GM12873 (cell line): ENCODE results near the gene CSE1L.

ENCODE experiments used
- CTCF ChIP-seq: IDR thresholded peaks from 2 replicates; pipeline ENCODE4 v1.5.1; 2012; ENCODE audit warnings: low read depth, mild to moderate bottlenecking, moderate library complexity, low read length, control low read depth; ENCODE audit not compliant: insufficient read depth; ENCODE audit errors: missing control alignments

Gene CSE1L

GRCh38 chr20:49046087-49046900 is at the start of gene CSE1L:
CSE1L (plus strand) TSS chr20:49046312; CDS start chr20:49058464, 12,152 bp downstream.
- TF ChIP-seq CTCF, result no peak

GRCh38 chr20:48999890-49000870 is 45.9 kb upstream of the CSE1L start:
- no peak for TF ChIP-seq CTCF

- no peak for TF ChIP-seq CTCF
Observed at GRCh38 chr20:49001741-49002140, 44.4 kb upstream of the CSE1L start.

GRCh38 chr20:49006446-49006980 is 39.6 kb upstream of the CSE1L start:
- no peak for TF ChIP-seq CTCF

GRCh38 chr20:49009899-49010631 is 36.0 kb upstream of the CSE1L start:
- TF ChIP-seq CTCF, result no peak

GRCh38 chr20:49024220-49024619 is 21.9 kb upstream of the CSE1L start:
- no peak for TF ChIP-seq CTCF
